HG03571 (cell line): ENCODE results near the gene KRT82.
"Not testable (repeated sequence)": the region's sequence is repeated elsewhere in the genome, so short reads cannot be mapped to it uniquely, and the experiment has no call there.

Experiments
- ATAC-seq: cut with Tn5 transposase; IDR thresholded peaks from one replicate; pipeline ENCODE4 v1.9.1; 2021; ENCODE audit not compliant: unreplicated experiment

The KRT82 gene

GRCh38 chr12:52347016-52347415 lies 59.1 kb downstream of the KRT82 start:
- no peak for ATAC-seq

- no peak for ATAC-seq
Measured at GRCh38 chr12:52346593-52346992, 59.5 kb downstream of the KRT82 start.

GRCh38 chr12:52345041-52345440 lies 61.1 kb downstream of the KRT82 start:
- ATAC-seq: not testable (repeated sequence)

- no peak for ATAC-seq
Measured at GRCh38 chr12:52344111-52344510, 62.0 kb downstream of the KRT82 start.
